Measurements from ENCODE around the gene RAC3. TPM values are rescaled to one million over a fixed set of nuclear protein-coding genes. Genes with fewer than 3 reads are reported as not detected.
A peak's percentile ranks its signal among the peaks of the same experiment; 100 is the strongest.

RAC3 gene
- total RNA-seq, 1 donor = 1.8 TPM

DNA sequence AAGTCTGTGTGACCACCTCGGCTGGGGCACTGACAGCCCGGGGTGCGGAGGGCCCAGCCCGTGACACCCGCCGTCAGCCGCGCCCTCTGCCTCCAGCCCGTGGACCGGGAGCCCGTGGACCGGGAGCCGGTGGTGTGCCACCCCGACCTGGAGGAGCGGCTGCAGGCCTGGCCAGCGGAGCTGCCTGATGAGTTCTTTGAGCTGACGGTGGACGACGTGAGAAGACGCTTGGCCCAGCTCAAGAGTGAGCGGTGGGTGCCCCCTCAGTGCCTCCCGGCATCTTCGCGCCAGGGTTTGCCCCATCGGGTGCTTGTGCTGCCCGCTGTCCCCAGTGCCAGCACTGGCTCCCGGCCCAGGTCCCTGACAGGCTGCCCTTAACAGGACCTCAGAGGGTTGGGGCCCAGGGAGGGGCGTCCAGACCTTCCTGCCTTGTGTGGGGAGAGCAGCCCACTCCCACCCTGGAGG lies 22.5 kb upstream of the RAC3 start:
- Histone ChIP-seq H3K4me1 (ENCODE audit: insufficient read depth, low read length) (peaks cover 35% of the 10 kb centered on the region), H2AFZ (ENCODE audit: low read length) (no peak overlapping the region), H3K4me3 (ENCODE audit: insufficient read depth, low read length) (no peak overlapping the region), H3K27me3 (ENCODE audit: insufficient read depth, low read length) (no peaks in the 10 kb centered on the region), H3K36me3 (ENCODE audit: insufficient read depth, low read length) (no peaks in the 10 kb centered on the region), H3K4me2 (ENCODE audit: insufficient read depth, low read length) (no peak overlapping the region), H3K79me2 (ENCODE audit: insufficient read depth, low read length) (no peaks in the 10 kb centered on the region), H3K9me3 (ENCODE audit: low read depth, low read length) (no peaks in the 10 kb centered on the region), H3K27ac (ENCODE audit: low read depth, low read length) (no peak overlapping the region), H4K20me1 (ENCODE audit: insufficient read depth, low read length) (peaks cover 7% of the 10 kb centered on the region)
- DNase-seq (ENCODE audit: insufficient read length, low spot score, missing footprints) = peak; percentile 86
- TF ChIP-seq, protein P1, sequence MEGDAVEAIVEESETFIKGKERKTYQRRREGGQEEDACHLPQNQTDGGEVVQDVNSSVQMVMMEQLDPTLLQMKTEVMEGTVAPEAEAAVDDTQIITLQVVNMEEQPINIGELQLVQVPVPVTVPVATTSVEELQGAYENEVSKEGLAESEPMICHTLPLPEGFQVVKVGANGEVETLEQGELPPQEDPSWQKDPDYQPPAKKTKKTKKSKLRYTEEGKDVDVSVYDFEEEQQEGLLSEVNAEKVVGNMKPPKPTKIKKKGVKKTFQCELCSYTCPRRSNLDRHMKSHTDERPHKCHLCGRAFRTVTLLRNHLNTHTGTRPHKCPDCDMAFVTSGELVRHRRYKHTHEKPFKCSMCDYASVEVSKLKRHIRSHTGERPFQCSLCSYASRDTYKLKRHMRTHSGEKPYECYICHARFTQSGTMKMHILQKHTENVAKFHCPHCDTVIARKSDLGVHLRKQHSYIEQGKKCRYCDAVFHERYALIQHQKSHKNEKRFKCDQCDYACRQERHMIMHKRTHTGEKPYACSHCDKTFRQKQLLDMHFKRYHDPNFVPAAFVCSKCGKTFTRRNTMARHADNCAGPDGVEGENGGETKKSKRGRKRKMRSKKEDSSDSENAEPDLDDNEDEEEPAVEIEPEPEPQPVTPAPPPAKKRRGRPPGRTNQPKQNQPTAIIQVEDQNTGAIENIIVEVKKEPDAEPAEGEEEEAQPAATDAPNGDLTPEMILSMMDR (IDR thresholded peaks at IDR 0.05; ENCODE audit: extremely low read depth, low read depth, low read length) = no peak

DNA sequence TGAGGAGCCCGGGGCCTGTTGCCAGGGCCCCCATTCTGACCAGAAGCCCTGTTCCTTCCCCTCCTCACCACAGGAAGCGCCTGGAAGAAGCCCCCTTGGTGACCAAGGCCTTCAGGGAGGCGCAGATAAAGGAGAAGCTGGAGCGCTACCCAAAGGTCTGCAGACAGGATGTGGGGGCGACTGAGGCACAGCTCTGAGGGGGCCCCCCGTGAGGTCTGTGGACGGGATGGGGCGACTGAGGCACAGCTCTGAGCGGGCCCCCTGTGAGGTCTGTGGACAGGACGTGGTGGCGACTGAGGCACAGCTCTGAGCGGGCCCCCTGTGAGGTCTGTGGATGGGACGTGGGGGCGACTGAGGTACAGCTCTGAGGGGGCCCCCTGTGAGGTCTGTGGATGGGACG lies 22.1 kb upstream of the RAC3 start:
- Histone ChIP-seq H3K4me2 (ENCODE audit: insufficient read depth, low read length) (no peak overlapping the region), H3K79me2 (ENCODE audit: insufficient read depth, low read length) (no peaks in the 10 kb centered on the region), H3K4me3 (ENCODE audit: insufficient read depth, low read length) (no peak overlapping the region), H3K27ac (ENCODE audit: low read depth, low read length) (no peak overlapping the region), H3K27me3 (ENCODE audit: insufficient read depth, low read length) (no peaks in the 10 kb centered on the region), H2AFZ (ENCODE audit: low read length) (no peak overlapping the region), H3K9me3 (ENCODE audit: low read depth, low read length) (no peaks in the 10 kb centered on the region), H3K4me1 (ENCODE audit: insufficient read depth, low read length) (peaks cover 31% of the 10 kb centered on the region), H4K20me1 (ENCODE audit: insufficient read depth, low read length) (peaks cover 7% of the 10 kb centered on the region), H3K36me3 (ENCODE audit: insufficient read depth, low read length) (no peaks in the 10 kb centered on the region)
- no peak for DNase-seq (ENCODE audit: insufficient read length, low spot score, missing footprints)
- TF ChIP-seq, protein P1 (IDR thresholded peaks at IDR 0.05; ENCODE audit: extremely low read depth, low read depth, low read length) = no peak

DNA sequence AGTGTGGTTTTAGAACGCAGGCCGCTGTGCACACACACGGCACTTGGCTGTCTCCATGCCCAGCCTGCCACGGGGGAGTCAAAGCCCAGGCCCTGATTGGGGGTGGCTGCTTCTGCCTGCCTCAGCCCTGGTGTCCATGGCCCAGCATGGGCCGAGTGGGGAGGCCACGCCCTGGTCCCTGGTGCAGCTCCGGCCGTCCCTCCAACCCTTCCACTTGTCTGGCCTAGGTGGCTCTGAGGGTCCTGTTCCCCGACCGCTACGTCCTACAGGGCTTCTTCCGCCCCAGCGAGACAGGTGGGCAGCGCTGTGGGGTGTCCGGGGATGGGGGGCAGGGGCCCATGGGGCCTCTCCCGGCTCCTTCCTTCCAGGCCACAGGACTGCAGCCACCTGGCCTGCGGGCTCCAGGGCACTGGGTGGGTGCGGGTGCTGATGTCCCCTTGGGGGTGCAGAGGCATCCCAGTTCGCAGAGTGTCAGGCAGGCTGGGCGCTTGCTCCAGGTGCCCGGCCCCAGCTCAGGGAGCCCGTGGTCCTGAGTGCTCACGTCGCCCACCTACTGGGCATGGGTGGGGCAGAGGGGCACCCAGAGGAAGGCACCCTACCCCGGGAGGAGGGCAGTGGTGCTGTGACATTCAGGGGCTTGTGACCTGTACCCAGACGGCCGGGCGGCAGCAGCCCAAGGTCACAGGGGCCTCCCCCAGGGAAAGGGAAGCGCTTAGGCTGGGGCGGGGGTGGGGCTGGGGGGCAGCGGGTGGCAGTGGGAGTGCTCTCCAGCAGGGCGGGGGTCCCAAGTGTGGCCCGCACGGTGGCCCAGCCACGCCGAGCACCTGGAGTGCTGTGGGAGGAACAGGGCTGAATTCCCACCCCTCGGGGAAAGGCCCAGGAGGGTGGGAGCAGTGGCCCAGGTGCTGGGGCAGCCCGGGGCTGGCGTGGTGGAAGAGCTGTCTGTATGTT lies 20.6 kb upstream of the RAC3 start:
- H3K4me2 ChIP-seq (ENCODE audit: insufficient read depth, low read length) = no peak overlapping the region
- H3K4me1 ChIP-seq (ENCODE audit: insufficient read depth, low read length) = peaks cover 26% of the 10 kb centered on the region
- no peaks in the 10 kb centered on the region for H3K36me3 ChIP-seq (ENCODE audit: insufficient read depth, low read length)
- peak; percentile 83 for DNase-seq (ENCODE audit: insufficient read length, low spot score, missing footprints)
- H3K9me3 ChIP-seq (ENCODE audit: low read depth, low read length) = no peaks in the 10 kb centered on the region
- no peak overlapping the region for H3K4me3 ChIP-seq (ENCODE audit: insufficient read depth, low read length)
- no peak overlapping the region for H3K27ac ChIP-seq (ENCODE audit: low read depth, low read length)
- TF ChIP-seq, protein P1 (IDR thresholded peaks at IDR 0.05; ENCODE audit: extremely low read depth, low read depth, low read length) = no peak
- H3K27me3 ChIP-seq (ENCODE audit: insufficient read depth, low read length) = no peaks in the 10 kb centered on the region
- H4K20me1 ChIP-seq (ENCODE audit: insufficient read depth, low read length) = peaks cover 7% of the 10 kb centered on the region
- H3K79me2 ChIP-seq (ENCODE audit: insufficient read depth, low read length) = no peaks in the 10 kb centered on the region
- no peak overlapping the region for H2AFZ ChIP-seq (ENCODE audit: low read length)

DNA sequence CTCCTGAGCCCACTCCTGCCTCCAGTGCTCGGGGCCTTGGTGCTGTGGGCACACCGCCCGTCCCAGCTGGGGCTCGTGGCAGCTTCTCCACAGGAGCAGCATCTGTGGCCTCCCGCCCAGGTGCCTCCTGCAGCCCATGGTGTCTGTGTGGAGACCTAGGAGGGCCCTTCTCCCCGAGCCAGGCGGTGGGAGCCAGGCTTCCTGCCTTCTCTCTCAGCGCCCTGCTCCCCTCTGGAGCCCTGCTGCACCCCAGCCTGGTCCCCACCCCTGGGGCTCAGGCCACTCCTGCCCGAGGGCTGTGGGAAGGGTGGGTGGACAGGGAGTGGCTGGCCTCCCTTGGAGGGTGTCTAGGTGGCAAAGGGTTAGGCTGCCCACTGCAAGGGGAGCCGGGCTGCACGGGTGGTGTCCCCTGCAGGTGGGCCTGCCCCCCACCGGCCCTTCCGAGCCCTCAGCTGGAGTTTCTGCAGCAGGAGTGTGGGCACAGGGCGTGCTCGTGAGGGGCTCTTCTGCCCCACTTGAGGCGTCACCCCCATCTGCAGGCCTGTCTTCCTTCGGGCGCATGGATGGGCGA lies 19.8 kb upstream of the RAC3 start:
- no peaks in the 10 kb centered on the region for H3K9me3 ChIP-seq (ENCODE audit: low read depth, low read length)
- H3K27me3 ChIP-seq (ENCODE audit: insufficient read depth, low read length) = no peaks in the 10 kb centered on the region
- TF ChIP-seq, protein P1 (IDR thresholded peaks at IDR 0.05; ENCODE audit: extremely low read depth, low read depth, low read length) = no peak
- no peaks in the 10 kb centered on the region for H3K36me3 ChIP-seq (ENCODE audit: insufficient read depth, low read length)
- peaks cover 2% of the 10 kb centered on the region for H4K20me1 ChIP-seq (ENCODE audit: insufficient read depth, low read length)
- H3K27ac ChIP-seq (ENCODE audit: low read depth, low read length) = no peak overlapping the region
- peaks cover 17% of the 10 kb centered on the region for H3K4me1 ChIP-seq (ENCODE audit: insufficient read depth, low read length)
- H2AFZ ChIP-seq (ENCODE audit: low read length) = no peak overlapping the region
- DNase-seq (ENCODE audit: insufficient read length, low spot score, missing footprints) = no peak
- H3K4me3 ChIP-seq (ENCODE audit: insufficient read depth, low read length) = no peak overlapping the region
- no peak overlapping the region for H3K4me2 ChIP-seq (ENCODE audit: insufficient read depth, low read length)
- no peaks in the 10 kb centered on the region for H3K79me2 ChIP-seq (ENCODE audit: insufficient read depth, low read length)

Measured in osteoblast (primary cell).